HG02759 (cell line): ENCODE measurements around the gene IDNK.

Experiments used
- ATAC-seq: cut with Tn5 transposase; IDR thresholded peaks from one replicate; pipeline ENCODE4 v1.9.1; 2021; ENCODE audit warnings: mild to moderate bottlenecking, moderate library complexity; ENCODE audit not compliant: unreplicated experiment

IDNK gene

DNA sequence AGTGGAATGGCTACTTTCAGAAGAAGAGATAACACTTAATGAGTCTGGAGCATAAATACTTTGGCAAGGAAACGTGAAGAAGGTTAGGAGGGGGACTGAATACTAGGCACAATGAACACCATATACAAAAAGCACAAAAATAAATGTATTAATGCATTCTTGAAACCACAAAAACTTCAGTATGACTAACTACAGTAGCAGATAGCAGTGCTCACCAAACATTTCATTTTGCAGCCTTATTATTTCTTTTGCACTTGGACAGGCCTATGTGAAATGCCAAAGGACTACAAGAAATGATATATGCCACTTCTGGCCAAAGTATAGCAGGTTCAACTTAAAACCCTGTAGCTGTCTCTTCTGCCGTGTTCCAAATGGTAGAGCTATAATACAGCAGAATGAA is 58.5 kb downstream of the IDNK start:
- no peak for ATAC-seq

DNA sequence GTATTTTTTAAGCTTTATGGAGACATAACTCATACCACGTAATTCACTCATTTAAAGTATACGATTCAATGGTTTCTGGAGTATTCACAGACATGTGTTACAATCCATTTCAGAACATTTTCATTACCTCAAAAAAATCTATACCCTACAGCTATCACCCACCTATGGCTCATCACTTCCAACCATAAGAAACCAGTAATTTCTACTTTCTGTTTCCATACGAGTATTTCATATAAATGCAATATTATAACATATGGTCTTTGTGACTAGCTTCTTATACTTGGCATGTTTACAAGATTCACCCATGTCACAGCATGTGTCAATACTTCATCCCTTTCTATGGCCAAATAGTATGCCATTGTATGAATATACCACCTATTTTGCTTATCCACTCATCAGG is 66.0 kb downstream of the IDNK start:
- ATAC-seq, result no peak

DNA sequence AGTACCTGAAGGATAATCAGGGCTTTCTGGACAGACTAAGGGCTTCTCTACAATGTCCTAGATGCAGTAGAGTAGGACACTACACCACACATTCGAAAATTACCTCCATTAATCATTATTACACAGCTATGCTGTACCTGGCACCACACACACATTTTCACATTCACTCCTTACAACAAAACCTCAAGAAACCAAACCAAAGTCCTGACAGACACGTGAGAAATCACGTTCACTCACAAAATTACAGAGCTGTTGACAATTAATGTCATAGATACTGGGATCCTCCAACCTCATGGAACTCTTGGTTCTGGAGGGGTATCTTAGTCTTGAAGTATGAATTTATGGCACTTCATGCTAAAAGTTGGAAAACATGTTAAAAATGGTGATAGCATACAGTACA is 68.5 kb downstream of the IDNK start:
- ATAC-seq, result no peak
